Vagina (tissue), 2 donors: Measurements from ENCODE around the gene ASCL2. TPM values are rescaled to one million over a fixed set of nuclear protein-coding genes. Genes with fewer than 3 reads are reported as not detected.

ENCODE experiments used
- DNase-seq, 2 donors: peaks; one replicate each; pipeline ENCODE4 v3.0.0-alpha.2; 2017; ENCODE audit errors: extremely low spot score in 2 of 2
- H3K27ac ChIP-seq: fragments of 200-600 bp; sonication (generic); one replicate; pipeline ENCODE4 v1.5.1; 2019
- H3K27me3 ChIP-seq: fragments of 200-600 bp; sonication (generic); one replicate; pipeline ENCODE4 v1.5.1; 2019
- H3K36me3 ChIP-seq, 2 donors: fragments of 200-600 bp; sonication (generic); one replicate each; pipeline ENCODE4 v1.5.1; 2017 to 2019
- H3K4me1 ChIP-seq: fragments of 200-600 bp; sonication (generic); one replicate; pipeline ENCODE4 v1.5.1; 2019
- H3K4me3 ChIP-seq, 2 donors: fragments of 200-600 bp; sonication (generic); 1 replicate in 1 of 2; 2 replicates in 1 of 2; pipeline ENCODE4 v1.5.1; 2016 to 2019
- H3K9me3 ChIP-seq: fragments of 200-600 bp; sonication (generic); one replicate; pipeline ENCODE4 v1.5.1; 2019
- CTCF ChIP-seq, 3 experiments: fragments of 450-650 bp in 2 of 3; fragments of 200-600 bp in 1 of 3; sonication (generic) in 1 of 3; IDR thresholded peaks; one replicate each; pipeline ENCODE4 v1.5.1; 2017 to 2019; ENCODE audit warnings: antibody characterized with exemption in 3 of 3, mild to moderate bottlenecking in 2 of 3, moderate library complexity in 2 of 3
- POLR2A ChIP-seq, 2 donors: fragments of 450-650 bp; IDR thresholded peaks; one replicate each; pipeline ENCODE4 v1.6.1; 2017; ENCODE audit warnings: antibody characterized with exemption in 2 of 2, mild to moderate bottlenecking in 2 of 2, moderate library complexity in 2 of 2
- POLR2AphosphoS5 ChIP-seq, 2 donors: sonication (generic); formaldehyde crosslinking; IDR thresholded peaks; one replicate each; pipeline ENCODE4 v1.9.0; 2017; ENCODE audit warnings: antibody characterized with exemption in 2 of 2, mild to moderate bottlenecking in 2 of 2, low read depth in 1 of 2; ENCODE audit not compliant: insufficient read depth in 1 of 2
- intact Hi-C: fragments of 100-400 bp; cut with DNase I; formaldehyde crosslinking; loops from one replicate; pipeline ENCODE4 v1.15.1; 2023
- total RNA-seq: library from RNA; depleted of rRNA; stranded (reverse); fragments of >200 nt; gene quantifications from one replicate; pipeline ENCODE4 v1.2.3, GENCODE V29; 2016

ASCL2 gene
- 3.7 TPM for total RNA-seq

- intact Hi-C loops: no loop called here
- Histone ChIP-seq H3K4me1 (peaks cover 22% of the 10 kb centered on the region), H3K36me3 (no peaks in the 10 kb centered on the region), H3K4me3 (peak within 1 kb of the TSS; percentile 53 to 62), H3K9me3 (no peaks in the 10 kb centered on the region), H3K27ac (no peak within 1 kb of the TSS), H3K27me3 (peaks cover 7% of the 10 kb centered on the region)
- no peak for TF ChIP-seq POLR2A (IDR thresholded peaks at IDR 0.05)
- peak in 1 of 2 donors; percentile 32 for TF ChIP-seq POLR2AphosphoS5 (IDR thresholded peaks at IDR 0.05; ENCODE audit: insufficient read depth in 1 of 2, low read depth in 1 of 2)
- DNase-seq: peak; percentile 54 to 79
Observed at GRCh38 chr11:2270322-2271076, at the start of gene ASCL2. ASCL2 (minus strand) TSS chr11:2270588; CDS start chr11:2270332, 256 bp downstream.

- TF ChIP-seq POLR2A (IDR thresholded peaks at IDR 0.05): no peak
- no peak for TF ChIP-seq CTCF (IDR thresholded peaks at IDR 0.05)
- no peak for TF ChIP-seq POLR2AphosphoS5 (IDR thresholded peaks at IDR 0.05; ENCODE audit: insufficient read depth in 1 of 2, low read depth in 1 of 2)
- Histone ChIP-seq H3K27ac (no peak overlapping the region), H3K4me1 (peaks cover 11% of the 10 kb centered on the region), H3K9me3 (no peaks in the 10 kb centered on the region), H3K27me3 (no peaks in the 10 kb centered on the region), H3K4me3 (no peak overlapping the region), H3K36me3 (no peaks in the 10 kb centered on the region)
- no peak for DNase-seq
- intact Hi-C loops: loop anchor here (5.0 kb wide), 1 partner anchor 57 kb away; the partner anchor contains the start of gene CD81
Observed at GRCh38 chr11:2319791-2320472, 49.5 kb upstream of the ASCL2 start.

GRCh38 chr11:2318707-2319106, 48.3 kb upstream of the ASCL2 start:
- Histone ChIP-seq H3K4me1 (peaks cover 23% of the 10 kb centered on the region), H3K9me3 (no peaks in the 10 kb centered on the region), H3K27ac (no peak overlapping the region), H3K27me3 (no peaks in the 10 kb centered on the region), H3K36me3 (no peaks in the 10 kb centered on the region), H3K4me3 (no peak overlapping the region)
- intact Hi-C loops: loop anchor here (5.0 kb wide), 1 partner anchor 59 kb away; the partner anchor contains the start of gene CD81
- TF ChIP-seq POLR2A (IDR thresholded peaks at IDR 0.05) (no peak), POLR2AphosphoS5 (IDR thresholded peaks at IDR 0.05; ENCODE audit: insufficient read depth in 1 of 2, low read depth in 1 of 2) (no peak), CTCF (IDR thresholded peaks at IDR 0.05) (no peak)
- DNase-seq: no peak

- Histone ChIP-seq H3K9me3 (no peaks in the 10 kb centered on the region), H3K27me3 (no peaks in the 10 kb centered on the region), H3K4me3 (no peak overlapping the region), H3K4me1 (peaks cover 29% of the 10 kb centered on the region), H3K36me3 (no peaks in the 10 kb centered on the region), H3K27ac (no peak overlapping the region)
- no peak for DNase-seq
- TF ChIP-seq POLR2AphosphoS5 (IDR thresholded peaks at IDR 0.05; ENCODE audit: insufficient read depth in 1 of 2, low read depth in 1 of 2): no peak
- no peak for TF ChIP-seq POLR2A (IDR thresholded peaks at IDR 0.05)
- no peak for TF ChIP-seq CTCF (IDR thresholded peaks at IDR 0.05)
- intact Hi-C loops: loop anchor here (5.0 kb wide), 1 partner anchor 59 kb away; the partner anchor contains the start of gene CD81
Observed at GRCh38 chr11:2318123-2318522, 47.7 kb upstream of the ASCL2 start.

GRCh38 chr11:2317354-2318050, 47.1 kb upstream of the ASCL2 start:
- DNase-seq: no peak
- no peaks in the 10 kb centered on the region for H3K9me3 ChIP-seq
- H3K36me3 ChIP-seq: no peaks in the 10 kb centered on the region
- no peaks in the 10 kb centered on the region for H3K27me3 ChIP-seq
- H3K27ac ChIP-seq: no peak overlapping the region
- intact Hi-C loops: loop anchor here (5.0 kb wide), 1 partner anchor 60 kb away; the partner anchor contains the start of gene CD81
- H3K4me3 ChIP-seq: no peak overlapping the region
- peaks cover 35% of the 10 kb centered on the region for H3K4me1 ChIP-seq
- no peak for TF ChIP-seq POLR2A (IDR thresholded peaks at IDR 0.05)
- no peak for TF ChIP-seq CTCF (IDR thresholded peaks at IDR 0.05)
